ENCODE measurements around the gene CLBA1.
"Not testable (repeated sequence)": the region's sequence is repeated elsewhere in the genome, so short reads cannot be mapped to it uniquely, and the experiment has no call there.

DNA sequence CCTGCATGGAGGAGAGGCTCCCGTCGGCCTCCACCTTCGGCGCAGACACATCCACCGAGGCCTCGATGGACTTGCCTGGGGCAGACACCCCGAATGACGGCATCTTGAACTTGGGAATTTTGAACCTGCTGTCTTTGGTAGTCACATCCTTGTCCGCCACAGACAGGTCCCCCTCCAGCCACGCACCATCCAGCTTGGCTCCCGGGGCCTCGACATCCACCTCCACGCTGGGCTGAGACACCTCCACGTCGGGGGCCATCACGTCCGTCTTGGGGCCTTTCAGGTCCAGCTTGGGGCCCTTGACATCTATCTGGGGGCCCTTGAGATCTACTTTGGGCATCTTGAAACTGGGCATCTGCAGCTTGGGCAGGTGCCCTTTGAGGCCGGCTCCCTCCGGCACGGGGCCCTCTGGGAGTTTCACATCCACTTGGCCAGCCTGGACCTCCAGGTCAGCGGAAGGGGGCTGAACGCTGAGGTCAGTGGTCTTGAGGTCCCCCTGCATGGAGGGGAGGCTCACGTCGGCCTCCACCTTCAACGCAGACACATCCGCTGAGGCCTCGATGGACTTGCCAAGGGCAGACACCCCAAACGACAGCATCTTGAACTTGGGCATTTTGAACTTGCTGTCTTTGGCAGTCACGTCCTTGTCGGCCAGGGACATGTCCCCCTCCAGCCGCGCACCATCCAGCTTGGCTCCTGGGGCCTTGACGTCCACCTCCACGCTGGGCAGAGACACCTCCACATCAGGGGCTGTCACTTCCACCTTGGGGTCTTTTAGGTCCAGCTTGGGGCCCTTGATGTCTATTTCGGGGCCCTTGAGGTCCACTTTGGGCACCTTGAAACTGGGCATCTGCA, 37.5 kb upstream of the CLBA1 start:
- TF ChIP-seq YY1 (IDR thresholded peaks at IDR 0.05; ENCODE audit: insufficient read depth, insufficient read length); SUZ12 (IDR thresholded peaks at IDR 0.05; ENCODE audit: extremely low read depth, insufficient read depth, insufficient read length); ZNF274 (IDR thresholded peaks at IDR 0.05; ENCODE audit: low read depth, low read length): not testable (repeated sequence)

Measured in NT2/D1 (cell line).